MCF 10A (cell line): ENCODE measurements around the gene MPZL2. TPM values are rescaled to one million over a fixed set of nuclear protein-coding genes. Genes with fewer than 3 reads are reported as not detected.
A peak's percentile ranks its signal among the peaks of the same experiment; 100 is the strongest.

Source experiments
- BruUV-seq: library from RNA; stranded (reverse); fragments of 400-500 nt; replicated peaks from 2 replicates; lab custom pipeline; 2021; lab: Mats Ljungman, UMichigan
- CTCF ChIA-PET: fragments of 300-600 bp; sonication (Branson Sonifier 250); formaldehyde crosslinking; extraction: SDS; loops from one replicate; lab custom pipeline; 2021; ENCODE audit warnings: antibody characterized with exemption, inconsistent platforms; lab: Yijun Ruan, JAX
- POLR2A ChIA-PET: fragments of 300-600, 350-650 bp; sonication (Branson Sonifier 250); formaldehyde crosslinking; extraction: SDS; loops from one replicate; lab custom pipeline; 2020; ENCODE audit warnings: antibody characterized with exemption, inconsistent platforms; lab: Yijun Ruan, JAX
- DNase-seq: peaks from one replicate; pipeline ENCODE4 v3.0.0-alpha.2; 2018; ENCODE audit not compliant: unreplicated experiment
- H3K27ac Mint-ChIP-seq: one replicate; pipeline ENCODE4 v1.8.0; 2022; ENCODE audit warnings: mild to moderate bottlenecking, low read depth, mixed read lengths; ENCODE audit not compliant: unreplicated experiment
- H3K27me3 Mint-ChIP-seq: one replicate; pipeline ENCODE4 v1.8.0; 2022; ENCODE audit warnings: mixed read lengths; ENCODE audit not compliant: insufficient read depth, unreplicated experiment
- H3K36me3 Mint-ChIP-seq: one replicate; pipeline ENCODE4 v1.8.0; 2022; ENCODE audit warnings: mild to moderate bottlenecking, moderate library complexity, mixed read lengths; ENCODE audit not compliant: insufficient read depth, unreplicated experiment
- H3K4me1 Mint-ChIP-seq: one replicate; pipeline ENCODE4 v1.8.0; 2022; ENCODE audit warnings: mixed read lengths; ENCODE audit not compliant: insufficient read depth, unreplicated experiment
- H3K4me3 Mint-ChIP-seq: one replicate; pipeline ENCODE4 v1.8.0; 2022; ENCODE audit warnings: mild to moderate bottlenecking, moderate library complexity, mixed read lengths; ENCODE audit not compliant: unreplicated experiment
- H3K9me3 Mint-ChIP-seq: one replicate; pipeline ENCODE4 v1.8.0; 2022; ENCODE audit warnings: mixed read lengths; ENCODE audit not compliant: unreplicated experiment
- CTCF ChIP-seq: fragments of 200-600 bp; IDR thresholded peaks from one replicate; pipeline ENCODE4 v1.8.0; 2022; ENCODE audit warnings: antibody characterized with exemption, mild to moderate bottlenecking; ENCODE audit not compliant: unreplicated experiment
- intact Hi-C: fragments of 100-400 bp; cut with micrococcal nuclease; formaldehyde crosslinking; loops from 2 replicates; pipeline ENCODE4 v1.14.1; 2022
- total RNA-seq: library from RNA; stranded (reverse); gene quantifications from 2 replicates; pipeline ENCODE4 v1.2.3, GENCODE V29; 2022

Gene MPZL2
- total RNA-seq, 1 experiment from 2014 or later = 13.7 TPM

DNA sequence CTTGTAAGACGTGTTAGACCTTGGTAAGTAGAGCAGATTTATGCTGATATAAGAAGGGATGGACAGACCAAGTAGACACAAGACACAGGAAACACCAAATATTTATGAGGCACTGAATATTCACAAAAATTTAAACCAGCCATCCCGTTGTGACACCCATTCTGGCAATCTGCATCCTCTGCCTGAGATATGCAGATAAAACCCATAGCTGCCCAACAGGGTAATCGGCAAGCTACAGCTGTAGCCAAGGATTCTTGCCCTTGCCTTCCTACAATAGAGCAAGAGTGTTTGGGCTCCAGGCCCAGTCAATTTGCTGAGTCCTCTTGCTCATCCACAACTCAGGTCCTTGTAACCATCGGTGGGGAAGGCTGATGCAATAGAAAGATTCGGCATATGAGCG lies 18.5 kb upstream of the MPZL2 start:
- TF ChIP-seq CTCF = no peak
- POLR2A ChIA-PET = interaction anchor here (0.6 to 9.4 kb wide), 3 partner anchors 19 to 792 kb away, joined by 3 to 92 read pairs (median 4); partner anchors contain the start of gene MPZL2
- BruUV-seq = no TSS peak
- intact Hi-C loops = no loop called here
- Mint-ChIP-seq H3K4me3 (no peak overlapping the region), H3K27me3 (no peaks in the 10 kb centered on the region), H3K4me1 (peaks cover 5% of the 10 kb centered on the region), H3K27ac (no peak overlapping the region), H3K9me3 (no peaks in the 10 kb centered on the region), H3K36me3 (no peaks in the 10 kb centered on the region)
- DNase-seq = no peak
- CTCF ChIA-PET = interaction anchor here (1.3 to 3.7 kb wide), 3 partner anchors 9 to 111 kb away, joined by 7 to 21 read pairs (median 9); no protein-coding TSS in a partner anchor

- no peak for DNase-seq
- POLR2A ChIA-PET = interaction anchor here (0.9 to 9.4 kb wide), 2 partner anchors 17 to 29 kb away, joined by 3 to 92 read pairs; partner anchors contain the start of genes MPZL2 and MPZL3
- H3K9me3 Mint-ChIP-seq = no peaks in the 10 kb centered on the region
- H3K36me3 Mint-ChIP-seq = no peaks in the 10 kb centered on the region
- peaks cover 13% of the 10 kb centered on the region for H3K4me1 Mint-ChIP-seq
- no peaks in the 10 kb centered on the region for H3K27me3 Mint-ChIP-seq
- BruUV-seq = no TSS peak
- CTCF ChIA-PET = interaction anchor here (0.6 to 0.8 kb wide), 2 partner anchors 10 to 83 kb away, joined by 3 to 4 read pairs; no protein-coding TSS in a partner anchor
- H3K4me3 Mint-ChIP-seq = no peak overlapping the region
- no peak for TF ChIP-seq CTCF
- H3K27ac Mint-ChIP-seq = no peak overlapping the region
- intact Hi-C loops = no loop called here
Measured at GRCh38 chr11:118281284-118281683, 17.2 kb upstream of the MPZL2 start.

- no peak for TF ChIP-seq CTCF
- Mint-ChIP-seq H3K36me3 (peaks cover 5% of the 10 kb centered on the region), H3K4me3 (no peak overlapping the region), H3K27ac (no peak overlapping the region), H3K9me3 (no peaks in the 10 kb centered on the region), H3K27me3 (no peaks in the 10 kb centered on the region), H3K4me1 (peaks cover 26% of the 10 kb centered on the region)
- intact Hi-C loops = no loop called here
- ChIA-PET POLR2A (interaction anchor here (0.7 to 6.1 kb wide), 4 partner anchors 13 to 82 kb away, joined by 3 to 100 read pairs (median 6); partner anchors contain the start of genes MPZL2, MPZL3 and UBE4A), CTCF (interaction anchor here (0.9 to 3.3 kb wide), 5 partner anchors 10 to 79 kb away, joined by 3 to 29 read pairs (median 10); partner anchors contain the start of gene MPZL2)
- no TSS peak for BruUV-seq
- DNase-seq = peak; percentile 67
Measured at GRCh38 chr11:118277312-118277711, 13.2 kb upstream of the MPZL2 start.

GRCh38 chr11:118276422-118276821 lies 12.3 kb upstream of the MPZL2 start:
- no peak overlapping the region for H3K4me3 Mint-ChIP-seq
- peaks cover 5% of the 10 kb centered on the region for H3K36me3 Mint-ChIP-seq

More at GRCh38 chr11:118276422-118276821, 12.3 kb upstream of the MPZL2 start:
- no peak for DNase-seq
- no peaks in the 10 kb centered on the region for H3K9me3 Mint-ChIP-seq
- peaks cover 26% of the 10 kb centered on the region for H3K4me1 Mint-ChIP-seq
- H3K27me3 Mint-ChIP-seq = no peaks in the 10 kb centered on the region
- no TSS peak for BruUV-seq
- ChIA-PET CTCF (interaction anchor here (1.1 to 3.3 kb wide), 5 partner anchors 9 to 78 kb away, joined by 3 to 29 read pairs (median 10); partner anchors contain the start of gene MPZL2), POLR2A (interaction anchor here (1.1 to 6.1 kb wide), 5 partner anchors 12 to 83 kb away, joined by 3 to 100 read pairs (median 3); partner anchors contain the start of genes MPZL2, MPZL3 and UBE4A)
- no peak for TF ChIP-seq CTCF
- peak overlapping the region; percentile 43 for H3K27ac Mint-ChIP-seq
- intact Hi-C loops = no loop called here
